ENCODE measurements around the gene RTN4R.
"Not testable (repeated sequence)": the region's sequence is repeated elsewhere in the genome, so short reads cannot be mapped to it uniquely, and the experiment has no call there.

The RTN4R gene

GRCh38 chr22:20304646-20305045 lies 36.5 kb upstream of the RTN4R start:
- H4K20me1 ChIP-seq (ENCODE audit: insufficient read depth, low read length), result no peaks in the 10 kb centered on the region
- H3K9ac ChIP-seq (ENCODE audit: low read length), result no peak overlapping the region
- peaks cover 5% of the 10 kb centered on the region for H3K4me1 ChIP-seq (ENCODE audit: insufficient read depth, low read length, severe bottlenecking)
- no peak overlapping the region for H2AFZ ChIP-seq (ENCODE audit: low read length)
- TF ChIP-seq CTCF (IDR thresholded peaks at IDR 0.05; ENCODE audit: low read length) (no peak), EZH2 (IDR thresholded peaks at IDR 0.05; ENCODE audit: borderline replicate concordance, low read length) (no peak)
- H3K27me3 ChIP-seq (ENCODE audit: insufficient read depth, low read length), result no peaks in the 10 kb centered on the region
- no peak overlapping the region for H3K4me2 ChIP-seq (ENCODE audit: low read length)
- H3K79me2 ChIP-seq (ENCODE audit: insufficient read depth, low read length), result no peaks in the 10 kb centered on the region
- no peak overlapping the region for H3K27ac ChIP-seq (ENCODE audit: low read depth, low read length, poor library complexity, severe bottlenecking)
- no peaks in the 10 kb centered on the region for H3K9me2 ChIP-seq (ENCODE audit: low read depth, low read length)
- H3K36me3 ChIP-seq (ENCODE audit: insufficient read depth, low read length), result no peaks in the 10 kb centered on the region
- no peaks in the 10 kb centered on the region for H3F3A ChIP-seq (ENCODE audit: insufficient read depth, low read length)
- H3K9me3 ChIP-seq (ENCODE audit: low read length), result no peaks in the 10 kb centered on the region
- H3K4me3 ChIP-seq (ENCODE audit: low read depth, low read length, poor library complexity, severe bottlenecking), result no peak overlapping the region

GRCh38 chr22:20303229-20303534 lies 35.1 kb upstream of the RTN4R start:
- H3K79me2 ChIP-seq (ENCODE audit: insufficient read depth, low read length); H3K9me2 ChIP-seq (ENCODE audit: low read depth, low read length); H3K9ac ChIP-seq (ENCODE audit: low read length); H3K4me1 ChIP-seq (ENCODE audit: insufficient read depth, low read length, severe bottlenecking); H3K27me3 ChIP-seq (ENCODE audit: insufficient read depth, low read length); H3K27ac ChIP-seq (ENCODE audit: low read depth, low read length, poor library complexity, severe bottlenecking); H3K36me3 ChIP-seq (ENCODE audit: insufficient read depth, low read length); H4K20me1 ChIP-seq (ENCODE audit: insufficient read depth, low read length); H3K9me3 ChIP-seq (ENCODE audit: low read length); H3K4me2 ChIP-seq (ENCODE audit: low read length); H3K4me3 ChIP-seq (ENCODE audit: low read depth, low read length, poor library complexity, severe bottlenecking); H2AFZ ChIP-seq (ENCODE audit: low read length); H3F3A ChIP-seq (ENCODE audit: insufficient read depth, low read length): not testable (repeated sequence)

GRCh38 chr22:20302438-20303228 lies 34.5 kb upstream of the RTN4R start:
- H4K20me1 ChIP-seq (ENCODE audit: insufficient read depth, low read length), result no peaks in the 10 kb centered on the region
- H3K27me3 ChIP-seq (ENCODE audit: insufficient read depth, low read length), result peaks cover under 1% of the 10 kb centered on the region; the same call in 1 of the 2 replicates
- H3K27ac ChIP-seq (ENCODE audit: low read depth, low read length, poor library complexity, severe bottlenecking), result no peak overlapping the region
- no peak for TF ChIP-seq CTCF (IDR thresholded peaks at IDR 0.05; ENCODE audit: low read length)
- no peak overlapping the region for H3K4me2 ChIP-seq (ENCODE audit: low read length)
- H3K4me1 ChIP-seq (ENCODE audit: insufficient read depth, low read length, severe bottlenecking), result peaks cover 5% of the 10 kb centered on the region
- no peaks in the 10 kb centered on the region for H3K9me3 ChIP-seq (ENCODE audit: low read length)
- H3K9me2 ChIP-seq (ENCODE audit: low read depth, low read length), result no peaks in the 10 kb centered on the region
- H2AFZ ChIP-seq (ENCODE audit: low read length), result no peak overlapping the region
- no peak overlapping the region for H3K4me3 ChIP-seq (ENCODE audit: low read depth, low read length, poor library complexity, severe bottlenecking)
- H3K79me2 ChIP-seq (ENCODE audit: insufficient read depth, low read length), result no peaks in the 10 kb centered on the region
- no peaks in the 10 kb centered on the region for H3K36me3 ChIP-seq (ENCODE audit: insufficient read depth, low read length)
- H3F3A ChIP-seq (ENCODE audit: insufficient read depth, low read length), result no peaks in the 10 kb centered on the region
- H3K9ac ChIP-seq (ENCODE audit: low read length), result no peak overlapping the region

GRCh38 chr22:20299746-20300136 lies 31.6 kb upstream of the RTN4R start:
- TF ChIP-seq CTCF (IDR thresholded peaks at IDR 0.05; ENCODE audit: low read length), result no peak
- no peaks in the 10 kb centered on the region for H3K9me3 ChIP-seq (ENCODE audit: low read length)
- no peaks in the 10 kb centered on the region for H3K79me2 ChIP-seq (ENCODE audit: insufficient read depth, low read length)
- no peaks in the 10 kb centered on the region for H3F3A ChIP-seq (ENCODE audit: insufficient read depth, low read length)
- no peak overlapping the region for H2AFZ ChIP-seq (ENCODE audit: low read length)
- no peaks in the 10 kb centered on the region for H3K36me3 ChIP-seq (ENCODE audit: insufficient read depth, low read length)
- no peak overlapping the region for H3K9ac ChIP-seq (ENCODE audit: low read length)
- no peak overlapping the region for H3K27ac ChIP-seq (ENCODE audit: low read depth, low read length, poor library complexity, severe bottlenecking)
- no peaks in the 10 kb centered on the region for H3K4me1 ChIP-seq (ENCODE audit: insufficient read depth, low read length, severe bottlenecking)
- H3K4me2 ChIP-seq (ENCODE audit: low read length), result peak overlapping the region; percentile 73
- no peaks in the 10 kb centered on the region for H4K20me1 ChIP-seq (ENCODE audit: insufficient read depth, low read length)
- H3K9me2 ChIP-seq (ENCODE audit: low read depth, low read length), result no peaks in the 10 kb centered on the region
- peaks cover 5% of the 10 kb centered on the region; the same call in 1 of the 2 replicates for H3K27me3 ChIP-seq (ENCODE audit: insufficient read depth, low read length)
- H3K4me3 ChIP-seq (ENCODE audit: low read depth, low read length, poor library complexity, severe bottlenecking), result peak overlapping the region; percentile 61
